HG03521 (cell line): ENCODE results near the gene DGUOK.

ENCODE experiments used
- ATAC-seq: cut with Tn5 transposase; IDR thresholded peaks from one replicate; pipeline ENCODE4 v1.9.1; 2021; ENCODE audit warnings: mild to moderate bottlenecking, moderate library complexity; ENCODE audit not compliant: unreplicated experiment

Gene DGUOK

GRCh38 chr2:73946215-73946614 lies 19.5 kb downstream of the DGUOK start:
- no peak for ATAC-seq

DNA sequence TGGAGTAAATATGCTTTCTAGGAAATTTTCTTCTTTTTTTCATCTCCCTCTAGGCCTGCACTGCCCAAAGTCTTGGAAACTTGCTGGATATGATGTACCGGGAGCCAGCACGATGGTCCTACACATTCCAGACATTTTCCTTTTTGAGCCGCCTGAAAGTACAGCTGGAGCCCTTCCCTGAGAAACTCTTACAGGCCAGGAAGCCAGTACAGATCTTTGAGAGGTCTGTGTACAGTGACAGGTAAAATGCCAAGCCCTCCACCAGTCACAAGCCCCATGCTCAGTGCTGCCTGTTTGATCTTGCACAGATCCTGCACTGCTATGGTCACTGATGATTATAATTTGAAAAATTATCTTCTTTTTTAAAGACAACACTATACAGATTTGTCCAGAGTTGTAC lies 20.0 kb downstream of the DGUOK start:
- ATAC-seq, result no peak

GRCh38 chr2:73947412-73948018 lies 20.8 kb downstream of the DGUOK start:
- no peak for ATAC-seq

DNA sequence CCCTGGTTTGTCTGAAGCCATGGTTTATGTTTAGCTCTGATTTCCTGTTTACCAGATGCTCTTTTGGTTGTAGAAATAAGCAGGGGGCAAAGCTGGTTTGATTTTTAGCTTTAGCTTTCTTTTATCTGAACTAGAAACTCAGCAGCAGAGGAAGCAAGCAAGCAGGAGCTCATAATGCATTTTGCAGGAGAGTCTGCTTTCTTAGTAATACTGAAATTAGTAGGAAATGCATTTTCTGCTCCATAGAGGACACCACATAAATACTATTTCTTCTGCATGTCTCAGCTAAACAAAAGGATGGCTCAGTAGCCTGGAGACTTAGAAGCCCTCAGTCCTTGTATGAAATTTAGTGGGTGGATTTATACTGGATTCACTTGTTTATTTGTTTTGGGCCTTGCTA lies 23.1 kb downstream of the DGUOK start:
- no peak for ATAC-seq

GRCh38 chr2:73952499-73953446 lies 26.1 kb downstream of the DGUOK start:
- no peak for ATAC-seq

DNA sequence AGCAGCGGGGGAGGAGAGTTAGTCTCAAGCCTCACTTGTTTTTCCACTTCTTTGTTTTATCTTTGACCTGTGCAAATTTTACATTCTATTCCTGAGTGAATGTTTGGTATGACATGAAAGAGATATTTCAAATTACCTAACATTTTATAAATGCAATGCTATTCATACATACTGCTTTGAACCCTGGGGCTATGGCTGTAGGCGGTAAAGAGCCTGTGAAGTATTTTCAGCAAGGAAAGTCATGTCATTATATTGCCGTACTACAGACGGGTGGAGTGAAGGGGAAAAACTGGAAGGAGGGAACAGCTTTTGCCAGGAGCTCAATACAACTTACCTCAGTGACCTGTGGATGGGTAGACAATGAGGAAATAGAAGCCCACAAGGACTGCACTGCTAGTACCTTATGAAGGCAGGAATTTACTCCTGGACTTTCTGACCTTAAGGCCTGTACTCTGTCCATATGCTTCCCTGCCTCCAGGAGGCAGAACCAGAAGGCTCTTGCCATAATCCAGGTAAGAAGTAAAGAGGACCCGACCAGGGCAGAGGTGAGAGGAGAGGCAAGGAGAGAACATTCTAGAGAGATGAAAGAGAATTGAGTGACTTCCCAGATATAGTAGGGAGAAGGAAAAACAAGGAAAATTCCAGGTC lies 29.7 kb downstream of the DGUOK start:
- ATAC-seq, result no peak

DNA sequence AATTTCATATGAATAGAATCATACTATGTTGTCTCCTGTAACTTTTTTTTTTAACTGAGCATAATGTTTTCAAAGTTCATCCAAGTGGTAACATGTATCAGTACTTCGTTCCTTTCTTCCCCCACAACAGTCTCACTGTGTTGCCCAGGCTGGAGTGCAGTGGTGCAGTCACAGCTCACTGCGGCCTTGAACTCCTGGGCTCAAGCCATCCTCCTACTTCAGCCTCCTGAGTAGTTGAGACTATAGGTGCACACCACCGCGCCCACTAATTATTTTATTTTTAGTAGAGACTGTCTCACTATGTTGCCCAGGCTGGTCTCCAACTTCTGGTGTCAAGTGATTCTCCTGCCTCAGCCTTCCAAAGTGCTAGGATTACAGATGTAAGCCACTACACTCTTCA lies 34.6 kb downstream of the DGUOK start:
- ATAC-seq, result no peak

- ATAC-seq, result no peak
Observed at GRCh38 chr2:73961823-73962615, 35.3 kb downstream of the DGUOK start.

DNA sequence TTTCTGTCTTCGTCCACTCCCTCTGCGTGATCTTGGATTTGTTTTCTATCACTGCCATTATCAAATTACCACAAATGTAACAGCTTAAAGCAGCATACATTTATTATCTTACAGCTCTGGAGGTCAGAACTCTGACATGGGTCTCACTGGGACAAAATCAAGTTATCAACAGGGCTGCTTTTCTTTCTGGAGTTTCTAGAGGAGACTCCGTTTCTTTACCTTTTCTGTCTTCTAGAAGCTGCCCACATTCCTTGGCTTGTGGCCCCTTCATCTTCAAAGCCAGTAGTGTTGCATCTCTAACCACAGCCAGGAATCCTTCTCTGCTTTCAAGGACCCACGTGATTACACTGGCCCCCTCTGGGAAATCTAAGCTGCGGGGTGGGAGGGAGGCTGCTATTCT lies 36.1 kb downstream of the DGUOK start:
- ATAC-seq, result no peak

- peak; percentile 43 for ATAC-seq
Observed at GRCh38 chr2:73963385-73964120, 36.9 kb downstream of the DGUOK start.

GRCh38 chr2:73964223-73964622 lies 37.5 kb downstream of the DGUOK start:
- no peak for ATAC-seq

GRCh38 chr2:73965053-73965452 lies 38.4 kb downstream of the DGUOK start:
- no peak for ATAC-seq

DNA sequence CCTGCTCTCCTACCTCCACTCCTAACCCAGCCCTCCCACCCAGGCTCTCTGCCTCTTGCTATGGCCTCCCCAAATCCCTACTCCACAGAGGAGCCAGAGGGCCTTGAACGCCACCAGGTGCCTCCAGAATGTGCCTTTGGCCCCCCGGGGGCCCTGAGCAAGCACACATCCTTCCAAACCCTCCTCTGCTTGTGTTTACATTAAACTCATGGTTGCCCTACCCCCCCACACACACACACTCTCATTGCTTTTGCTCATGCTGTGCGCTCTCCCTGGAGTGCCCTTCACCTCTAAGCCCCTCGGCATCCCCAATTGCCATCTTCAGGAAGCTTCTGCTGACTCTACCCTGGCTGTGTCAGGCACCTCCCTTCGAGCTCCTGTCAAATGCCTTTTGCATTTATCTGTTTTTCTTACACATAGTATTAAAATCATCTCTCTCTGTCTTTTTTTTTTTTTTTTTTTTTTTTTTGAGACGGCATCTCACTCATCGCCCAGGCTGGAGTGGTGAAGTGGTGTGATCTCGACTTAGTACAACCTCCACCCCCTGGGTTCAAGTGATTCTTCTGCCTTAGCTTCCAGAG lies 41.8 kb downstream of the DGUOK start:
- no peak for ATAC-seq

DNA sequence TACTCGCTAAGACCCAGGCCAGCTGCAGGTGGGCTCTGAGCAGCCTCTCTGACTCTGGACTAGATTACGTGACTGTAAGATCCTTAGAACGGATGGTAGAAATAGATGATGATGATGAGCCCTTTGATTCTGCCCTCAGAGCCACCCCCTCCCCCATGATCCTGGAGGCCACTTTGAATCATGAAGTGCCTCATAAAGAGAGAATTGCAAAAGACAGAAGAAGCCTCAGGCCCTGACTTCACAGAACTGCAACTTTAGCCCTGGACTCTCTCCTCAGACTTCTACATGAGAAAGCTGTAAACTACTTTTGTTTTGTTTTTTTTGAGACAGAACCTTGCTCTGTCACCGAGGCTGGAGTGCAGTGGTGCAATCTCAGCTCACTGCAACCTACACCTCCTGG lies 42.7 kb downstream of the DGUOK start:
- no peak for ATAC-seq

DNA sequence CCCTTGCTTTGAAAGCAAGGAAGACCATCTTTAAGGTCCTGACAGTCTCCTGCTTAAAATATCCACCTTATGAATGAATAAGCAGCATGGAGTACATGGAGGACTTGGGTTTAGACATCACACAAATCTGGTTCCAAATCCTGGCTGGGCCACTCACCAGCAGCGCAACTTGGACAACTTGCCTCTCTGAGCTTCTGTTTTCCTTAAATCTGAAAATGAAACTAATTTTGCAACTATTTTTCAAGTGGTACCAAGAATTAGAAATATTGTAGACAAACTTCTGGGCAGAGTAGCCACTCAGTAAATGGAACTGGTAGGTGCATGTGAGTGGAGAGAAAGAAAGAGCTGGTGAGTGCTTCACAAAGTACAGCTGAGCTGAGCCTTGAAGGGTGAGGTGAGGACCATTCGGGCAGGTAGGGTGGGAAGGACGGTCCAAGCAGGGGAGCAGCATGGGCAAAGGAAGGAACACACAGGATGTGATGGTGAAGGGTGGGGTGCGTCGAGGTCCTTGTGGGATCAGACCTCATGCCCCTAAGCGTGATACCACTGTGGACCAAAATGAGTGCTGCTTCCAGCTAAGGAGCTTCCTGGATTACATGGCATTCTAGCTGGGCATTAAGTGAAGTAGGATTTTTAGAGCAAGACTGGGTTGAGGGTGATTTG lies 43.6 kb downstream of the DGUOK start:
- ATAC-seq, result no peak

- peak; percentile 76 for ATAC-seq
Observed at GRCh38 chr2:73970850-73971471, 44.3 kb downstream of the DGUOK start.

DNA sequence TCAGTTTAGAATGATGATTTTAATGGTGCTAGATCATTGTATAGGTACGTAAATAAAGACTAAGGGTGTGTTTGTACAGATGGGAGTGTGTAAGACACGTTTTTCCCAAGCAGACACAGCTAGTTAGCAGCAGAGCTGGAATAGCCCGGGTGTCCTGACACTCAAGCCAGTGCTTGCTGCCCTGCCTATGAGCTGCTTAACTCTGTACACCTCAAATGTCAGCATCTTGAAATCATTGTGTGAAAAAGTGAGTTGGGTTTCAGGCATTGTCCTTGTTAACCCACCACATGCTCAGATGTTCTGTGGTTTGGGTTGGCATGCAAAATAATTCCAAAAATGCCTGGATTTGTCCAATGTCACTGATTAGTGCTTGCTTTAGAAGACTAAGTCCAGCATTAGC lies 45.0 kb downstream of the DGUOK start:
- ATAC-seq, result no peak

DNA sequence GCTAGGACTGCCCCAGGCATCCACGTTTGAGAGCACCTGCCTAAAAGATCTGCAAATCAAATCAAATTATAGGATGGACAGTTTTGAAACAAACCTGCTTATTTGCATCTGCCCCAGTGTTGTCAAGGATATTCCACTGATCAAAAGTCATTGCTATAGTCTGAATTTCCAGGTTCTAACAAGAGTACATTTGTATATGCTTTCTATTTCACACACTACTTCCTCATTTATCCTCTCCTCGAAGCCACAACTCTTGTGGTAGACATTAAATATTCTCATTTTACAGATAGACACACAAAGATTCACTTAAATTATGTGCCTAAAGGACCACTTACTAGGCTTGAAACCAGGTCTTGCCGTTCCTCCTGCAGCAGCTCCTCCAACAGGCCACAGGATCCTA lies 46.2 kb downstream of the DGUOK start:
- ATAC-seq, result no peak

DNA sequence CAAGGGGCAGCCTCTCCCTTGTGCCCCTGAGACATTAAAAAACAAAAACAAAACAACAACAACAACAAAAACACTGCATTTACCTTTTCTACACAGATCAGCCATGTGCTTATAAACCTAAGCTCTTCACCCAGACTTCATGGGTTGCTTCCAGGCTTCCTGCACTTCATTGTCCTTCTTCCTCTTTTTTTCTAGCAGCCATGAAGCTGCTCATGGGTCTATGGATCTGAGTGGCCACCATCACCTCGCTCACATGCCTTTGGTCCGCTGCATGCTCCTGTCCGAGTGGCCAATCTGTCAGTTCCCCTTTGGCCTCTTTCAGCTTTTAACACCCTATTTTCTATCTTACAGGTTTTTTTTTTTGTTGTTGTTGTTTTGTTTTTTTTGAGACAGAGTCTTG lies 49.1 kb downstream of the DGUOK start:
- ATAC-seq, result no peak
